Keratinocyte (primary cell): ENCODE results near the gene NAP1L1. TPM values are rescaled to one million over a fixed set of nuclear protein-coding genes. Genes with fewer than 3 reads are reported as not detected.

Experiments used
- DNase-seq: peaks from one replicate; pipeline ENCODE4 v3.0.0-alpha.2; 2011; ENCODE audit warnings: low read depth, missing footprints, low spot score
- FAIRE-seq: peaks from 2 replicates; lab custom pipeline; 2011; peaks lifted over from hg19 to GRCh38; lab: Jason Lieb, UNC
- H2AFZ ChIP-seq: 2 replicates; pipeline ENCODE4 v1.6.0; 2012; ENCODE audit warnings: low read length, control low read depth, inconsistent platforms; ENCODE audit not compliant: control insufficient read depth
- H3K27ac ChIP-seq: 2 replicates; pipeline ENCODE4 v1.5.1; 2011; ENCODE audit warnings: low read length; ENCODE audit not compliant: control insufficient read depth, insufficient read depth
- H3K27me3 ChIP-seq: 3 replicates; pipeline ENCODE4 v1.6.0; 2011; ENCODE audit warnings: low read length; ENCODE audit not compliant: control insufficient read depth, insufficient read depth; ENCODE audit errors: extremely low read depth
- H3K36me3 ChIP-seq, 2 experiments: 2 replicates in 1 of 2; 3 replicates in 1 of 2; pipeline ENCODE4 v1.5.1; 2011; ENCODE audit warnings: low read length in 2 of 2, mild to moderate bottlenecking in 1 of 2; ENCODE audit not compliant: control insufficient read depth in 2 of 2, insufficient read depth in 2 of 2; ENCODE audit errors: extremely low read depth in 1 of 2
- H3K4me1 ChIP-seq: 3 replicates; pipeline ENCODE4 v1.5.1; 2011; ENCODE audit warnings: low read length; ENCODE audit not compliant: control insufficient read depth, insufficient read depth; ENCODE audit errors: extremely low read depth
- H3K4me2 ChIP-seq: 3 replicates; pipeline ENCODE4 v1.6.0; 2011; ENCODE audit warnings: low read depth, low read length; ENCODE audit not compliant: control insufficient read depth, insufficient read depth; ENCODE audit errors: extremely low read depth
- H3K4me3 ChIP-seq, 3 experiments: fragments of 200-600 bp in 1 of 3; sonication (generic) in 1 of 3; 2 replicates in 2 of 3; 3 replicates in 1 of 3; pipeline ENCODE4 v1.5.1; 2011 to 2016; ENCODE audit warnings: low read length in 3 of 3, mild to moderate bottlenecking in 3 of 3, control low read depth in 2 of 3, inconsistent platforms in 1 of 3, low read depth in 1 of 3, mixed read lengths in 1 of 3, mixed run types in 1 of 3, moderate library complexity in 1 of 3; ENCODE audit not compliant: control insufficient read depth in 2 of 3, insufficient read depth in 2 of 3; ENCODE audit errors: extremely low read depth in 1 of 3
- H3K79me2 ChIP-seq: 2 replicates; pipeline ENCODE4 v1.6.0; 2012; ENCODE audit warnings: low read length; ENCODE audit not compliant: control insufficient read depth, insufficient read depth
- H3K9ac ChIP-seq: 3 replicates; pipeline ENCODE4 v1.6.0; 2011; ENCODE audit warnings: low read length; ENCODE audit not compliant: control insufficient read depth, insufficient read depth; ENCODE audit errors: extremely low read depth
- H3K9me1 ChIP-seq: 3 replicates; pipeline ENCODE4 v1.6.0; 2011; ENCODE audit warnings: low read length; ENCODE audit not compliant: control insufficient read depth, insufficient read depth; ENCODE audit errors: extremely low read depth
- H3K9me3 ChIP-seq: 2 replicates; pipeline ENCODE4 v1.5.1; 2012; ENCODE audit warnings: low read depth, low read length; ENCODE audit not compliant: control insufficient read depth
- H4K20me1 ChIP-seq: 3 replicates; pipeline ENCODE4 v1.6.0; 2011; ENCODE audit warnings: low read length; ENCODE audit not compliant: control insufficient read depth, insufficient read depth; ENCODE audit errors: extremely low read depth
- CTCF ChIP-seq, 3 experiments: IDR thresholded peaks in 1 of 3; conservative IDR thresholded peaks in 1 of 3; optimal IDR thresholded peaks in 1 of 3; 2 replicates in 2 of 3; 3 replicates in 1 of 3; pipeline versions ENCODE3 to v1.5.1; 2011; ENCODE audit warnings: low read length in 3 of 3, mild to moderate bottlenecking in 3 of 3, moderate library complexity in 2 of 3, control low read depth in 1 of 3, inconsistent platforms in 1 of 3; ENCODE audit not compliant: insufficient read depth in 2 of 3; ENCODE audit errors: extremely low read depth in 1 of 3
- EZH2 ChIP-seq: IDR thresholded peaks from one replicate; pipeline ENCODE4 v1.6.1; 2012; ENCODE audit warnings: inconsistent platforms, mild to moderate bottlenecking, low read length, moderate library complexity
- dilution Hi-C: fragments of 300-500 bp; cut with MboI; formaldehyde crosslinking; loops from one replicate; pipeline ENCODE4 v1.7.0; 2020; ENCODE audit warnings: low sequenced_read_pairs; ENCODE audit not compliant: extremely low pct_ligation_motif_present
- polyA plus RNA-seq, 5 experiments: library from polyadenylated mRNA; depleted of rRNA in 3 of 5; stranded (reverse) in 3 of 5; stranded (forward) in 1 of 5; unstranded in 1 of 5; fragments of >200 nt; gene quantifications; 1 replicate in 1 of 5; 2 replicates in 3 of 5; 3 replicates in 1 of 5; pipeline versions ENCODE4 v1.2.1 to v1.2.3, GENCODE V29; 2011 to 2012; ENCODE audit warnings: missing spikeins in 2 of 5, low read depth in 1 of 5, low replicate concordance in 1 of 5

The NAP1L1 gene
- polyA plus RNA-seq, 1 donor (not counting 4 experiments of a cell fraction or from before 2014, with no cell fraction given) = 384 TPM

- H3K27ac ChIP-seq = no peak overlapping the region
- H3K9me3 ChIP-seq = no peaks in the 10 kb centered on the region
- no peak overlapping the region for H3K9ac ChIP-seq
- H3K4me3 ChIP-seq = no peak overlapping the region
- dilution Hi-C loops = no loop called here
- FAIRE-seq (no peak), DNase-seq (no peak)
- no peak overlapping the region for H3K4me2 ChIP-seq
- no peaks in the 10 kb centered on the region for H3K9me1 ChIP-seq
- H3K36me3 ChIP-seq = peaks cover 19 to 26% of the 10 kb centered on the region in 2 experiments
- TF ChIP-seq CTCF (optimal IDR thresholded peaks at IDR 0.05 in 1 of 3, IDR thresholded peaks at IDR 0.05 in 1 of 3, conservative IDR thresholded peaks at IDR 0.05 in 1 of 3; ENCODE audit: extremely low read depth in 1 of 3, insufficient read depth in 2 of 3, low read length in 3 of 3) (no peak), EZH2 (no peak)
- peaks cover 11% of the 10 kb centered on the region for H4K20me1 ChIP-seq
- no peak overlapping the region for H2AFZ ChIP-seq
- H3K27me3 ChIP-seq = no peaks in the 10 kb centered on the region
- peaks cover 18% of the 10 kb centered on the region for H3K79me2 ChIP-seq
- no peaks in the 10 kb centered on the region for H3K4me1 ChIP-seq
These were observed 27.2 kb downstream of the NAP1L1 start for GRCh38 chr12:76057326-76057725.

GRCh38 chr12:76055393-76055792 lies 29.1 kb downstream of the NAP1L1 start:
- Histone ChIP-seq H3K4me3 (no peak overlapping the region), H3K36me3 (peaks cover 21 to 24% of the 10 kb centered on the region in 2 experiments)

More at GRCh38 chr12:76055393-76055792, 29.1 kb downstream of the NAP1L1 start:
- H3K4me2 ChIP-seq = no peak overlapping the region
- no peak overlapping the region for H2AFZ ChIP-seq
- H3K27me3 ChIP-seq = no peaks in the 10 kb centered on the region
- peaks cover 3% of the 10 kb centered on the region for H3K79me2 ChIP-seq
- H3K9me1 ChIP-seq = no peaks in the 10 kb centered on the region
- no peaks in the 10 kb centered on the region for H3K9me3 ChIP-seq
- H3K27ac ChIP-seq = no peak overlapping the region
- dilution Hi-C loops = no loop called here
- peaks cover 2% of the 10 kb centered on the region for H4K20me1 ChIP-seq
- TF ChIP-seq EZH2 (no peak), CTCF (optimal IDR thresholded peaks at IDR 0.05 in 1 of 3, IDR thresholded peaks at IDR 0.05 in 1 of 3, conservative IDR thresholded peaks at IDR 0.05 in 1 of 3; ENCODE audit: extremely low read depth in 1 of 3, insufficient read depth in 2 of 3, low read length in 3 of 3) (peak in 1 of 3 experiments; percentile 9)
- H3K4me1 ChIP-seq = no peaks in the 10 kb centered on the region
- no peak overlapping the region for H3K9ac ChIP-seq
- DNase-seq (no peak), FAIRE-seq (peak; percentile 9)
